Measurements from ENCODE around the gene COL9A1.

Gene COL9A1

GRCh38 chr6:70299456-70299855, 3.4 kb downstream of the COL9A1 start:
- peak; percentile 17 for DNase-seq

GRCh38 chr6:70298068-70298467, 4.8 kb downstream of the COL9A1 start:
- no peak for DNase-seq
- in situ Hi-C loops (cut with HindIII; ENCODE audit: low pct_ligation_motif_present, low pct_unique_long_range_greater_than_20kb, low sequenced_read_pairs), result no loop called here

More at GRCh38 chr6:70299456-70299855, 3.4 kb downstream of the COL9A1 start:
- in situ Hi-C loops (cut with HindIII; ENCODE audit: low pct_ligation_motif_present, low pct_unique_long_range_greater_than_20kb, low sequenced_read_pairs), result no loop called here

GRCh38 chr6:70292193-70292592, 10.7 kb downstream of the COL9A1 start:
- in situ Hi-C loops (cut with HindIII; ENCODE audit: low pct_ligation_motif_present, low pct_unique_long_range_greater_than_20kb, low sequenced_read_pairs), result no loop called here
- no peak for DNase-seq

GRCh38 chr6:70289299-70289698, 13.6 kb downstream of the COL9A1 start:
- in situ Hi-C loops (cut with HindIII; ENCODE audit: low pct_ligation_motif_present, low pct_unique_long_range_greater_than_20kb, low sequenced_read_pairs), result no loop called here

GRCh38 chr6:70286905-70287304, 16.0 kb downstream of the COL9A1 start:
- in situ Hi-C loops (cut with HindIII; ENCODE audit: low pct_ligation_motif_present, low pct_unique_long_range_greater_than_20kb, low sequenced_read_pairs), result no loop called here
- DNase-seq, result no peak

More at GRCh38 chr6:70289299-70289698, 13.6 kb downstream of the COL9A1 start:
- DNase-seq, result peak; percentile 6

GRCh38 chr6:70285201-70285600, 17.7 kb downstream of the COL9A1 start:
- no peak for DNase-seq
- in situ Hi-C loops (cut with HindIII; ENCODE audit: low pct_ligation_motif_present, low pct_unique_long_range_greater_than_20kb, low sequenced_read_pairs), result no loop called here

GRCh38 chr6:70282919-70283461, 19.9 kb downstream of the COL9A1 start:
- in situ Hi-C loops (cut with HindIII; ENCODE audit: low pct_ligation_motif_present, low pct_unique_long_range_greater_than_20kb, low sequenced_read_pairs), result no loop called here
- no peak for DNase-seq

GRCh38 chr6:70282312-70282918, 20.5 kb downstream of the COL9A1 start:
- no peak for DNase-seq
- in situ Hi-C loops (cut with HindIII; ENCODE audit: low pct_ligation_motif_present, low pct_unique_long_range_greater_than_20kb, low sequenced_read_pairs), result no loop called here

- in situ Hi-C loops (cut with HindIII; ENCODE audit: low pct_ligation_motif_present, low pct_unique_long_range_greater_than_20kb, low sequenced_read_pairs), result no loop called here
- no peak for DNase-seq
Observed at GRCh38 chr6:70281923-70282311, 21.0 kb downstream of the COL9A1 start.

- no peak for DNase-seq
Observed at GRCh38 chr6:70280400-70280853, 22.5 kb downstream of the COL9A1 start.

GRCh38 chr6:70277470-70277869, 25.4 kb downstream of the COL9A1 start:
- in situ Hi-C loops (cut with HindIII; ENCODE audit: low pct_ligation_motif_present, low pct_unique_long_range_greater_than_20kb, low sequenced_read_pairs), result no loop called here
- no peak for DNase-seq

More at GRCh38 chr6:70280400-70280853, 22.5 kb downstream of the COL9A1 start:
- in situ Hi-C loops (cut with HindIII; ENCODE audit: low pct_ligation_motif_present, low pct_unique_long_range_greater_than_20kb, low sequenced_read_pairs), result no loop called here

- in situ Hi-C loops (cut with HindIII; ENCODE audit: low pct_ligation_motif_present, low pct_unique_long_range_greater_than_20kb, low sequenced_read_pairs), result no loop called here
Observed at GRCh38 chr6:70274338-70274737, 28.5 kb downstream of the COL9A1 start.

GRCh38 chr6:70272071-70272470, 30.8 kb downstream of the COL9A1 start:
- no peak for DNase-seq
- in situ Hi-C loops (cut with HindIII; ENCODE audit: low pct_ligation_motif_present, low pct_unique_long_range_greater_than_20kb, low sequenced_read_pairs), result no loop called here

More at GRCh38 chr6:70274338-70274737, 28.5 kb downstream of the COL9A1 start:
- DNase-seq, result no peak

- in situ Hi-C loops (cut with HindIII; ENCODE audit: low pct_ligation_motif_present, low pct_unique_long_range_greater_than_20kb, low sequenced_read_pairs), result no loop called here
Observed at GRCh38 chr6:70270287-70271005, 32.4 kb downstream of the COL9A1 start.

GRCh38 chr6:70266142-70266541, 36.7 kb downstream of the COL9A1 start:
- in situ Hi-C loops (cut with HindIII; ENCODE audit: low pct_ligation_motif_present, low pct_unique_long_range_greater_than_20kb, low sequenced_read_pairs), result no loop called here
- DNase-seq, result no peak

More at GRCh38 chr6:70270287-70271005, 32.4 kb downstream of the COL9A1 start:
- no peak for DNase-seq

- in situ Hi-C loops (cut with HindIII; ENCODE audit: low pct_ligation_motif_present, low pct_unique_long_range_greater_than_20kb, low sequenced_read_pairs), result no loop called here
Observed at GRCh38 chr6:70264306-70264705, 38.6 kb downstream of the COL9A1 start.

GRCh38 chr6:70258483-70258882, 44.4 kb downstream of the COL9A1 start:
- no peak for DNase-seq
- in situ Hi-C loops (cut with HindIII; ENCODE audit: low pct_ligation_motif_present, low pct_unique_long_range_greater_than_20kb, low sequenced_read_pairs), result no loop called here

More at GRCh38 chr6:70264306-70264705, 38.6 kb downstream of the COL9A1 start:
- DNase-seq, result no peak

GRCh38 chr6:70257768-70258273, 45.1 kb downstream of the COL9A1 start:
- in situ Hi-C loops (cut with HindIII; ENCODE audit: low pct_ligation_motif_present, low pct_unique_long_range_greater_than_20kb, low sequenced_read_pairs), result no loop called here
- no peak for DNase-seq

GRCh38 chr6:70254784-70255183, 48.1 kb downstream of the COL9A1 start:
- in situ Hi-C loops (cut with HindIII; ENCODE audit: low pct_ligation_motif_present, low pct_unique_long_range_greater_than_20kb, low sequenced_read_pairs), result no loop called here
- DNase-seq, result no peak
